MM.1S (cell line): ENCODE measurements around the gene SPHK1.

ENCODE experiments used
- DNase-seq: peaks from one replicate; pipeline ENCODE4 v3.0.0-alpha.2; 2015
- H2AFZ ChIP-seq: fragments of 300-600 bp; sonication (generic); 2 replicates; pipeline ENCODE4 v1.6.0; 2016; ENCODE audit warnings: antibody characterized with exemption, low read length
- H3F3A ChIP-seq: fragments of 300-600 bp; sonication (generic); 2 replicates; pipeline ENCODE4 v1.6.1; 2016; ENCODE audit warnings: mild to moderate bottlenecking, antibody characterized with exemption, low read length, moderate library complexity, mixed read lengths; ENCODE audit not compliant: insufficient read depth
- H3K27ac ChIP-seq: fragments of 300-600 bp; sonication (generic); 2 replicates; pipeline ENCODE4 v1.5.1; 2016; ENCODE audit warnings: mild to moderate bottlenecking, low read length
- H3K27me3 ChIP-seq: fragments of 300-600 bp; sonication (generic); replicated peaks from 2 replicates; pipeline ENCODE4 v1.6.0; 2016; ENCODE audit warnings: low read length; ENCODE audit not compliant: insufficient read depth
- H3K36me3 ChIP-seq: fragments of 300-600 bp; sonication (generic); replicated peaks from 2 replicates; pipeline ENCODE4 v1.6.1; 2016; ENCODE audit warnings: mild to moderate bottlenecking, low read length, mixed read lengths; ENCODE audit not compliant: insufficient read depth
- H3K4me1 ChIP-seq: fragments of 300-600 bp; sonication (generic); 2 replicates; pipeline ENCODE4 v1.6.1; 2016; ENCODE audit warnings: low read length, mixed read lengths
- H3K4me2 ChIP-seq: fragments of 300-600 bp; sonication (generic); 2 replicates; pipeline ENCODE4 v1.6.0; 2016; ENCODE audit warnings: low read depth, low read length
- H3K4me3 ChIP-seq: fragments of 300-600 bp; sonication (generic); 2 replicates; pipeline ENCODE4 v1.5.1; 2016; ENCODE audit warnings: low read length, mixed read lengths
- H3K79me2 ChIP-seq: fragments of 300-600 bp; sonication (generic); 2 replicates; pipeline ENCODE4 v1.6.1; 2016; ENCODE audit warnings: mixed run types, low read length, mixed read lengths
- H3K9ac ChIP-seq: fragments of 300-600 bp; sonication (generic); 2 replicates; pipeline ENCODE4 v1.6.1; 2016; ENCODE audit warnings: low read length, mixed read lengths
- H3K9me2 ChIP-seq: fragments of 300-600 bp; sonication (generic); replicated peaks from 2 replicates; pipeline ENCODE4 v1.6.1; 2016; ENCODE audit warnings: mild to moderate bottlenecking, low read length, mixed read lengths; ENCODE audit not compliant: insufficient read depth
- H3K9me3 ChIP-seq: fragments of 300-600 bp; sonication (generic); replicated peaks from 2 replicates; pipeline ENCODE4 v1.6.1; 2016; ENCODE audit warnings: mild to moderate bottlenecking, low read length, mixed read lengths; ENCODE audit not compliant: insufficient read depth
- H4K20me1 ChIP-seq: fragments of 300-600 bp; sonication (generic); 2 replicates; pipeline ENCODE4 v1.6.1; 2016; ENCODE audit warnings: mild to moderate bottlenecking, low read length, moderate library complexity, mixed read lengths; ENCODE audit not compliant: insufficient read depth
- CTCF ChIP-seq: fragments of 300-600 bp; sonication (generic); IDR thresholded peaks from 2 replicates; pipeline ENCODE4 v1.5.1; 2016; ENCODE audit warnings: antibody characterized with exemption, low read length, mixed read lengths
- EZH2 ChIP-seq: fragments of 300-600 bp; sonication (generic); optimal IDR thresholded peaks from 2 replicates; pipeline ENCODE3; 2017; ENCODE audit warnings: low read depth, mild to moderate bottlenecking, antibody characterized with exemption, low read length, mixed read lengths
- EZH2phosphoT487 ChIP-seq: fragments of 300-600 bp; sonication (generic); IDR thresholded peaks from 2 replicates; pipeline ENCODE4 v1.6.1; 2018; ENCODE audit warnings: antibody characterized with exemption, low read length

The SPHK1 gene

DNA sequence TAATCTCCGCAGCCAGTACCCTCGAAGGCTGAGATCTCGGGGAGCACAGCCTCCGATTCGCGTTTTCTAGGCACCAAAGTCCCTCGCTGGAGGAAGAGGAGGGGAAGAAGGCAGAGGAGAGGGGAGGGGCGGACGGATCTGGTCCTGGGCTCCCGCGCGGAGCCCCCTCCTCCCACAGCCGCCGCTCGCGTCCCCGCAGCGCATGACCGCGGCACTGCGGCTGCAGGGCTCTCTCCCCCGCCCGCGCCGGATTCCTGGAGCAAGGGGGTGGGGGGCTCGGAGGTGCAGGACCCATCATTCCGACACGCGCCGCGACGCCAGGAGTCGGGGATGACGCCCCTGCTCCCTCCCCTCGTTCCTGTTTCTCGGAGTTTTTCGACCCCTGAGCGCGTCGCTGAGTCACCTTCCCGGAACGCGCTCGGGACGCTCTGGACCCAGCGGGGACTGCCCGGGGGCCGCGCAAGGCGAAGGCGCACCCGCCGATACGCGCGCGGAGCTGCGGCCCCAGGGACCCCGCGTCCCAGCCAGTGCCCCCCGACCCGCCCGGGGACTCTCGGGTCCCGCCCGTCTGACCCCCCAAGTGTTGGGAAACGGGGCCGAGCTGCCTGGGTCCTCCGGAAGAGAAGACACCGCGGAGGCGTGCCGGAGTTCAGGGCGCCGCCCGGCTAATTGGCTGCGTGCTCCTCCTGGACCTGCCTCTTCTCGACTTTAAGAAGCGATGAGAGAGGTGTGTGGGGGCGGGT is 1.4 kb upstream of the SPHK1 start:
- Histone ChIP-seq H3K9me2 (no peaks in the 10 kb centered on the region), H3K9me3 (no peaks in the 10 kb centered on the region), H3K4me2 (peak overlapping the region; percentile 100), H4K20me1 (no peaks in the 10 kb centered on the region), H2AFZ (peak overlapping the region; percentile 93), H3K27me3 (peaks cover 18% of the 10 kb centered on the region), H3F3A (peaks cover 10% of the 10 kb centered on the region), H3K27ac (no peak overlapping the region; the same call in 1 of the 2 replicates), H3K9ac (peak overlapping the region; percentile 59; the same call in 1 of the 2 replicates), H3K36me3 (no peaks in the 10 kb centered on the region), H3K4me1 (peaks cover 11% of the 10 kb centered on the region; the same call in 1 of the 2 replicates), H3K4me3 (peak overlapping the region; percentile 69), H3K79me2 (no peaks in the 10 kb centered on the region)
- peak; percentile 69 for DNase-seq
- TF ChIP-seq EZH2 (no peak), EZH2phosphoT487 (no peak), CTCF (no peak)

DNA sequence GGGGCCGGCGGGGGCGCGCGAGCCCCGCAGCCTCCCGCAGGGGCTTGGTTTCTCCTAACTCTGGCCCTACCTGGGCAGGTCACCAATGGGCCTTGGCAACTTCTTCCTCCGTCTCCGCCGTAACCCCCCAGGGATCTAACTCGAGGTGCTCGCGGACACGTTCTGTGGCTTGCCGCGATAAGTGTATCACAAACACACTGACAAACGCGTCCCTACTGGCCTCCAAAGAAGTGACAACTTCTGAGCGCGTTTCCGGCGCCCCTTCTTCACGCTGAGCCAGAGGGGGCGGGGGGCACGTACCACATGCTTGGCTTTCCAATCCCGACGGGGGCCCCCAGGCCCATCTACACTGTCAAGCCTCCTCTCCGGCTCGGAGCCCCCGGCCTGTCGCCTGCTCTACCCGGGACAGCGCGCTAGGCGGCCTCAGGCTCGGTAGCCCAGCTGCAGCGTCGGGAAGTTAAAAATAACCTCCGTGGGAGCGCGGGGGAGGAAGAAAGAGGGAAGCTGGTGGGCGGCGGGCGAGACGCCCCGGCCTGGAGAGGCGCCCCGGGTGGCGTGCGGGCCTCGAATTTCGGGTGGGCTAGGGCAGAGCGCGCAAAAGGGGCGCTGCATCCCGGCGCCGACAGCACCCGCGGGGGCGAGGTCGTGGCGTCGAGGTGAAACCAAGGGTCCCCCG is 725 bp upstream of the SPHK1 start:
- H3K4me1 ChIP-seq: peaks cover 11% of the 10 kb centered on the region; the same call in 1 of the 2 replicates
- H3K4me2 ChIP-seq: peak overlapping the region; percentile 100
- TF ChIP-seq EZH2phosphoT487: no peak
- peak; percentile 35; the same call in 1 of the 2 replicates for TF ChIP-seq CTCF
- peak overlapping the region; percentile 29; the same call in 1 of the 2 replicates for H3K27ac ChIP-seq
- peaks cover 10% of the 10 kb centered on the region for H3F3A ChIP-seq
- DNase-seq: peak; percentile 50
- H4K20me1 ChIP-seq: no peaks in the 10 kb centered on the region
- H3K9ac ChIP-seq: peak overlapping the region; percentile 59; the same call in 1 of the 2 replicates
- H3K27me3 ChIP-seq: peaks cover 18% of the 10 kb centered on the region
- peak overlapping the region; percentile 93 for H2AFZ ChIP-seq
- no peaks in the 10 kb centered on the region for H3K9me3 ChIP-seq
- no peaks in the 10 kb centered on the region for H3K79me2 ChIP-seq
- H3K9me2 ChIP-seq: no peaks in the 10 kb centered on the region
- no peaks in the 10 kb centered on the region for H3K36me3 ChIP-seq
- peak overlapping the region; percentile 69 for H3K4me3 ChIP-seq

DNA sequence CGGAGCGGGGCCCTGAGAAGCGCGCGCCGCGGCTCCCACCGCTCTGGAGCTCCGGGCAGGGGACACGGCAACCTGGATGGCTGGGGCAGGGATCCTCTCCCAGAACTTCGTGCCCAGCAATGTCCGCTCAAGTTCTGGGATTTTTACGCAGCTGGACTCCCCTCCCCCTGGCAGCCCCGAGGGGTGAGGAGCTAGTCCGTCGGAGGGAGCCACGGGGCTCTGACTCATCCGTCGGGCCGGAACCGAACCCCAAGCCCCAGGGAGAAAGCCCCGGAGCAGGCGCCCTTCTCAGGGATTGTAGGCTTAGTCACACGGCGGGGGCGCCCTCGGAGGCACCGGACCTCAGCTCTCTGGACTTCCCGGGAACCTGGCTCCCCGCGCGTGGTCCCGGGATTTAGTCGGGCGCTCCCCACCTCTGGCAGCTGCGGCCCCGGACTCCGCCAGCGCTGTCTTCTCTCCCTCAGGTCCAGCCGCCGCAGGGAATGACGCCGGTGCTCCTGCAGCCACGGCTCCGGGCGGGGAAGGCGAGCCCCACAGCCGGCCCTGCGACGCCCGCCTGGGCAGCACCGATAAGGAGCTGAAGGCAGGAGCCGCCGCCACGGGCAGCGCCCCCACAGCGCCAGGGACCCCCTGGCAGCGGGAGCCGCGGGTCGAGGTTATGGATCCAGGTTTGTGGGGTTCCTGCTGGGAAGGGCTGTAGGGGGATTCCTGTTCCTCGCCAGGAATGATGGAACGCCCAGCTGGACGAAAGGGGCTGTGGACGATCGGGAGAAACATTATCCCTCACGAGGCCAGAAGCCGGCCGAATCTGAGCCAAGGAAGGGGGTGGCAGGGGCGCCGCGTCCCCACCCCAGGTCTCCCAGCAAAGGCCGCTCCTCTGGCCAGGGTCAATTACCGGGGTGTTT is 830 bp downstream of the SPHK1 start:
- DNase-seq: no peak
- Histone ChIP-seq H3K4me1 (peaks cover 11% of the 10 kb centered on the region; the same call in 1 of the 2 replicates), H3K4me3 (peak overlapping the region; percentile 62), H3K9me2 (no peaks in the 10 kb centered on the region), H3K79me2 (no peaks in the 10 kb centered on the region), H4K20me1 (no peaks in the 10 kb centered on the region), H3K9me3 (no peaks in the 10 kb centered on the region), H3K27ac (no peak overlapping the region), H3F3A (peaks cover 10% of the 10 kb centered on the region), H3K9ac (no peak overlapping the region), H3K27me3 (peaks cover 18% of the 10 kb centered on the region), H2AFZ (peak overlapping the region; percentile 54), H3K36me3 (no peaks in the 10 kb centered on the region), H3K4me2 (peak overlapping the region; percentile 98)
- TF ChIP-seq EZH2 (no peak), EZH2phosphoT487 (no peak), CTCF (no peak)
